Endodermal cell (in vitro differentiated cells): Measurements from ENCODE around the gene KIF1B. TPM values are rescaled to one million over a fixed set of nuclear protein-coding genes. Genes with fewer than 3 reads are reported as not detected.

ENCODE experiments used
- DNase-seq: peaks from one replicate; pipeline ENCODE4 v3.0.0-alpha.2; 2017
- H3K27ac ChIP-seq: 2 replicates; pipeline ENCODE4 v1.5.1; 2013; ENCODE audit warnings: mild to moderate bottlenecking, low read depth, low read length, moderate library complexity
- H3K27me3 ChIP-seq: 2 replicates; pipeline ENCODE4 v1.6.1; 2013; ENCODE audit warnings: mild to moderate bottlenecking, low read length, moderate library complexity; ENCODE audit not compliant: insufficient read depth, control insufficient read depth, poor library complexity, severe bottlenecking
- H3K36me3 ChIP-seq: 2 replicates; pipeline ENCODE4 v1.7.0; 2013; ENCODE audit warnings: mild to moderate bottlenecking, low read length, moderate library complexity; ENCODE audit not compliant: control insufficient read depth, insufficient read depth
- H3K4me1 ChIP-seq: one replicate; pipeline ENCODE4 v1.7.0; 2013; ENCODE audit warnings: low read length; ENCODE audit not compliant: control insufficient read depth, insufficient read depth
- H3K4me3 ChIP-seq: 2 replicates; pipeline ENCODE4 v1.5.1; 2013; ENCODE audit warnings: mild to moderate bottlenecking, low read length, moderate library complexity
- H3K9ac ChIP-seq: 2 replicates; pipeline ENCODE4 v1.6.1; 2013; ENCODE audit warnings: mild to moderate bottlenecking, low read length, moderate library complexity; ENCODE audit not compliant: poor library complexity, severe bottlenecking; ENCODE audit errors: extremely low read depth
- H3K9me3 ChIP-seq: 2 replicates; pipeline ENCODE4 v1.6.1; 2013; ENCODE audit warnings: mild to moderate bottlenecking, low read length, moderate library complexity; ENCODE audit not compliant: control insufficient read depth
- H3K27ac Mint-ChIP-seq: 2 replicates; pipeline ENCODE4 v1.8.0; 2020; ENCODE audit warnings: mixed read lengths
- H3K27me3 Mint-ChIP-seq: 2 replicates; pipeline ENCODE4 v1.8.0; 2021; ENCODE audit warnings: mild to moderate bottlenecking, mixed read lengths; ENCODE audit not compliant: insufficient read depth
- H3K36me3 Mint-ChIP-seq: 2 replicates; pipeline ENCODE4 v1.8.0; 2020; ENCODE audit warnings: low read depth, mixed read lengths
- H3K4me1 Mint-ChIP-seq: 2 replicates; pipeline ENCODE4 v1.8.0; 2020; ENCODE audit warnings: mixed read lengths
- H3K4me3 Mint-ChIP-seq: 2 replicates; pipeline ENCODE4 v1.8.0; 2020; ENCODE audit warnings: mild to moderate bottlenecking, moderate library complexity, mixed read lengths
- H3K9me3 Mint-ChIP-seq: 2 replicates; pipeline ENCODE4 v1.8.0; 2020; ENCODE audit warnings: mild to moderate bottlenecking, mixed read lengths
- CTCF ChIP-seq: fragments of 200-600 bp; sonication (generic); conservative IDR thresholded peaks from 2 replicates; pipeline ENCODE4 v1.5.0; 2021; ENCODE audit warnings: antibody characterized with exemption, mild to moderate bottlenecking
- WGBS, 2 experiments: methylation state at CpG; one replicate each; pipeline versions ENCODE4 v1.1.5 to v1.1.7; 2013; ENCODE audit warnings: missing lambda C conversion rate in 2 of 2, mixed read lengths in 1 of 2; ENCODE audit not compliant: insufficient coverage in 1 of 2, insufficient read length in 1 of 2; 5-methylcytosine and 5-hydroxymethylcytosine counted together
- total RNA-seq, 2 donors: library from RNA; stranded (reverse); fragmentation: NEBNext Ultra II Directional in 1 of 2; extraction: Animal tissue kit (Norgen Biotek cat#: 25700) in 1 of 2; gene quantifications; 2 replicates in 1 of 2; 3 replicates in 1 of 2; pipeline ENCODE4 v1.2.1, GENCODE V29; 2021

The KIF1B gene
- total RNA-seq, 2 donors from 2014 or later = 71.5 to 74.2 TPM

- Histone ChIP-seq H3K4me1 (no peaks in the 10 kb centered on the region), H3K9me3 (no peaks in the 10 kb centered on the region), H3K36me3 (no peaks in the 10 kb centered on the region), H3K9ac (no peak overlapping the region), H3K27me3 (no peaks in the 10 kb centered on the region), H3K4me3 (no peak overlapping the region), H3K27ac (no peak overlapping the region)
- no peak overlapping the region for H3K4me3 Mint-ChIP-seq
- no peak for DNase-seq
- no peaks in the 10 kb centered on the region for H3K4me1 Mint-ChIP-seq
- no peaks in the 10 kb centered on the region for H3K27me3 Mint-ChIP-seq
- peaks cover 2% of the 10 kb centered on the region for H3K36me3 Mint-ChIP-seq
- no peak for TF ChIP-seq CTCF
- no peak overlapping the region for H3K27ac Mint-ChIP-seq
- WGBS, 2 experiments = 80 to 93% methylated on average over 1 to 4 of the region's 4 CpGs
- H3K9me3 Mint-ChIP-seq = peaks cover 6% of the 10 kb centered on the region
Observed at GRCh38 chr1:10187026-10187334, 23.4 kb upstream of the KIF1B start.

DNA sequence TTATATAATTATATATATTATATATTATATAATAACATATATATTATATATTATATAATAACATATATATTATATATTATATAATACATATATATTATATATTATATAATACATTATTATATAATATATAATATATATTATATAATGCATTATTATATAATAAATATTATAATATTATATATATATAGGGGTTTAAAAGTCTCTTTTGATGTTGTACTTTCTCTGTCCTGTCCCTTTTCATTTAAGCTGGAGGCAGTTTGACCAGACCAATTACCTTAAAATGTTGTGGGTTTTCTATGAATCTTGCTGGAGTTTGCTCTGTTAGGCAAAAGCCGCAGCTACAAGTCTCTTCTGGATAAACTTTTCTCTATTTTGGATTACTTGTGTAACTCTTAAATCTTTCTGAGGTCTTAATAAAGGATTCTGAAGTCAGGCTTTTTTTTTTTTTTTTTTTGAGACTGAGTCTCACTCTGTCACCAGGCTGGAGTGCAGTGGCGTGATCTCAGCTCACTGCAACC is 22.2 kb upstream of the KIF1B start:
- H3K36me3 Mint-ChIP-seq = peaks cover under 1% of the 10 kb centered on the region
- WGBS, 2 experiments = 100% methylated on average over 1 to 2 of the region's 2 CpGs
- no peak for DNase-seq

GRCh38 chr1:10189659-10190058 is 20.7 kb upstream of the KIF1B start:
- Mint-ChIP-seq H3K27me3 (no peaks in the 10 kb centered on the region), H3K27ac (no peak overlapping the region), H3K4me1 (no peaks in the 10 kb centered on the region), H3K36me3 (no peaks in the 10 kb centered on the region), H3K9me3 (peaks cover 6% of the 10 kb centered on the region), H3K4me3 (no peak overlapping the region)
- WGBS, 2 experiments = 88 to 97% methylated on average over 3 to 4 of the region's 4 CpGs
- Histone ChIP-seq H3K4me1 (no peaks in the 10 kb centered on the region), H3K4me3 (no peak overlapping the region), H3K9ac (no peak overlapping the region), H3K27me3 (no peaks in the 10 kb centered on the region), H3K9me3 (no peaks in the 10 kb centered on the region), H3K27ac (no peak overlapping the region), H3K36me3 (no peaks in the 10 kb centered on the region)
- TF ChIP-seq CTCF = no peak
- no peak for DNase-seq

More for the DNA sequence above, 22.2 kb upstream of the KIF1B start:
- Histone ChIP-seq H3K27ac (no peak overlapping the region), H3K4me3 (no peak overlapping the region), H3K27me3 (no peaks in the 10 kb centered on the region), H3K9ac (no peak overlapping the region), H3K4me1 (no peaks in the 10 kb centered on the region), H3K9me3 (no peaks in the 10 kb centered on the region), H3K36me3 (no peaks in the 10 kb centered on the region)
- no peaks in the 10 kb centered on the region for H3K4me1 Mint-ChIP-seq
- no peak overlapping the region for H3K4me3 Mint-ChIP-seq
- no peak for TF ChIP-seq CTCF
- no peaks in the 10 kb centered on the region for H3K27me3 Mint-ChIP-seq
- H3K27ac Mint-ChIP-seq = no peak overlapping the region
- H3K9me3 Mint-ChIP-seq = peaks cover 6% of the 10 kb centered on the region
